B cell (primary cell): Measurements from ENCODE around the gene GATA5.

ENCODE experiments used
- CTCF ChIP-seq: fragments of 200-600 bp; IDR thresholded peaks from one replicate; pipeline ENCODE4 v1.8.0; 2022; ENCODE audit warnings: antibody characterized with exemption, mild to moderate bottlenecking
- EZH2 ChIP-seq: IDR thresholded peaks from 2 replicates; pipeline ENCODE4 v1.6.1; 2012; ENCODE audit warnings: borderline replicate concordance, low read depth, mild to moderate bottlenecking, moderate library complexity, low read length; ENCODE audit not compliant: insufficient read depth, poor library complexity, severe bottlenecking

GRCh38 chr20:62436692-62437091 lies 39.1 kb downstream of the GATA5 start:
- TF ChIP-seq CTCF (no peak), EZH2 (no peak)
